Forelimb muscle (tissue), 1 donor: ENCODE results near the gene FAH. TPM values are rescaled to one million over a fixed set of nuclear protein-coding genes. Genes with fewer than 3 reads are reported as not detected.
"Not testable (repeated sequence)": the region's sequence is repeated elsewhere in the genome, so short reads cannot be mapped to it uniquely, and the experiment has no call there.

Experiments
- DNase-seq: peaks from one replicate; pipeline ENCODE4 v3.0.0-alpha.2; 2013; ENCODE audit warnings: low read depth
- polyA plus RNA-seq: library from polyadenylated mRNA; unstranded; fragments of 120-200 nt; gene quantifications from one replicate; pipeline ENCODE4 v1.2.1, GENCODE V29; 2013; ENCODE audit not compliant: insufficient read length

FAH gene
- polyA plus RNA-seq, 1 donor: 13.4 TPM

DNA sequence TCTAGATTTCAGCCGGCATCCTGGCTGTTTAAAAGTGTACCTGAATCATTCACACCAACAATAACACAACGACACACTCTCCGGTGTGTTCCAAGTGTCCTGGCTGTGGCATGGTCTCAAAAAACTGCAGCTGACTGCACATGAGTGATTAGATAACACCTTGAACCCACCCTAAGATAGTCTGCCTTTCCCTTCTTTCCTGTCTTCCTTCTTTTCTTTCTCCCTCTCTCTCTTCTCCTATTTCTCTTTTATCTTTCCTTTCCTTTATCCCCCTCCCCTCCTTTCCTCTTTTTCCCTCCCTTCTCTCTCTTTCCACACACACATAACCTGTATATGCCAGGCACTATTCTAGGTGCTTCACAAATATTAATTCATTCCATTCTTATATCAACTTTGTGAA lies 1.2 kb upstream of the FAH start:
- no peak for DNase-seq

DNA sequence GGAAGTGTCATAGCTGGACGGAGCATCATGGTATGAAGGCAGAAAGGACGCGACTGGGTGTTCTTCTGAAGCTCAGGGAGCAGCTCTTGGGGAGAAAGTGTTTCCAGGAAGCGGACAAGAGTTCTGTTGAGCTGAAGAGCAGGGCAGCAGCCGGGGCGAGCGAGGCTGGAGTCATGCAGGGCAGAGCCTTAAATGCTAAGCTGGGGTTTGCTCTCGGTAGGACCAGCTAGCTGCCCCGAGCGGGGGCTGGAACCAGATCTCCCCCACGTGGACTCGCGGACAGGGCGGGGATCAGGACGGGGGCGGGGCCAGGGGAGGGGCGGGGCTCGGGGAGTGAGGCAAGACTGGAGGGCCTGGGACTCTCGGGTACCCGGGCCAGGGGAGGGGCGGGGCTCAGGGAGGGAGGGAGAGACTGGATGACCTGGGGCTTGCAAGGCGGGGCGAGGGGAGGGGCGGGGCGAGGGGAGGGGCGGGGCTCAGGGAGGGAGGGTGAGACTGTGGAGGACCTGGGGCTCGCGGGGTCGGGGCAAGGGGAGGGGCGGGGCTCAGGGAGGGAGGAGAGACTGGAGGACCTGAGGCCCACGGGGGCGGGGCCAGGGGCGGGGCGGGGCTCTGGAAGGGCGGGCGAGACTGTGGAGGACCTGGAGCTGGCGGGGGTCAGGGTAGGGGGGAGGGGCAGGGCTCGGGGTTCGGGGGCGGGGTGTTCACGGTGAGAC lies 461 bp upstream of the FAH start:
- peak; percentile 32 for DNase-seq

DNA sequence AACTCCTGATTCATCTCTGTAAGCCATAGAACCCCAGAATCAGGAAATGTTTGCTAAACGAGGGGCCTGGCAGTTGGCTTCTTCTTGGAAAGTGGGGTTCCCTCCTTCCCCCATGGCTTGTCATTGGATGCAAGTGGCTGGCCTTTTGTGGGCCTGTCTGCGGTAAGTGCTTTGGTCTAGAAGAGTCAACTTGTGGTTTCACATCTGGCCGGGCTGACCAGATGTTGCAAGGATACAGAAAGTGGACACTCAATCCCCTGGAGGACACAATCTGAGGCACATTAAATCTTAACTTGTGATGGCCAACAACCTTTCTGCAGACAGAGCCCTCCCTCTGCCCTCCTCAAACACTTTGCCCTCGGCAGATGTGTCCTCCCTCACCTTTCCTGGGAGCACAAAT lies 1.1 kb downstream of the FAH start:
- DNase-seq: no peak

DNA sequence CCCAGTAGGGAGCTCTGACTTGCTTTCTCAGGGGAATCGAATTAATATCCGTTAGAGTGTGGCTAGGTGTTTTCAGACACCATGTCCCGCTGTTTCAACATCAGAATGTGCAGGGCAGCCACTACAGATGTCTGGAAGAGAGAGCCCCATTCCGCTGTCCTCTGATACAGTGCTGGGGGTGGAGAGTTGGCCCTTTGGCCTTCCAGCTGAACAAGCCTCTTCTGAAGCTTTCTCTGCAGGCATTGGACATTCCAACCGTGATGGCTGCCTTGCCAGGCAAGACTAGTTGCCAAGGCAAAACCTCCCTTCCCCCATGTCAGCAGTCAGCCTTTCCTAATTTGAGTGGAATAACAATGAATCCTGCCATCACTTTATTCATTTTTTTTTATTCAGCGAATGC lies 1.5 kb downstream of the FAH start:
- DNase-seq: no peak

DNA sequence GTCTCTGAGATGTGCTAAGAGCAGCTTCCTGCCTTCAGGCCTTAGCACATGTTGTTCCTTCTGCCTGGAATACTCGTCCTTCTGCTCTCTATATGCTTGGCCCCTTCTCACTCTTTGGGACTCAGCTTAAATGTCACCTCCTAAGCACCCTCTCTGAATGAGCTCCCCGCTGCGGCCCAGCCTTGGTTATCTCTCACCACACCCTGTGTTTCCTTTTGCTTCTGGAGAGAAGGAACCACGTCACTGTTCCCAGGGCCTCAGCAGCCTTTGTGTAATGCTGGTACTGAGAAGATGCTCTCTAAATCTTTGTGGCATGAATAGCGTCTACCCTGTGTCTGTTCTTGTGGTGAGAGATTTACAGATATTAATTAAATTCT lies 2.2 kb downstream of the FAH start:
- DNase-seq: no peak

DNA sequence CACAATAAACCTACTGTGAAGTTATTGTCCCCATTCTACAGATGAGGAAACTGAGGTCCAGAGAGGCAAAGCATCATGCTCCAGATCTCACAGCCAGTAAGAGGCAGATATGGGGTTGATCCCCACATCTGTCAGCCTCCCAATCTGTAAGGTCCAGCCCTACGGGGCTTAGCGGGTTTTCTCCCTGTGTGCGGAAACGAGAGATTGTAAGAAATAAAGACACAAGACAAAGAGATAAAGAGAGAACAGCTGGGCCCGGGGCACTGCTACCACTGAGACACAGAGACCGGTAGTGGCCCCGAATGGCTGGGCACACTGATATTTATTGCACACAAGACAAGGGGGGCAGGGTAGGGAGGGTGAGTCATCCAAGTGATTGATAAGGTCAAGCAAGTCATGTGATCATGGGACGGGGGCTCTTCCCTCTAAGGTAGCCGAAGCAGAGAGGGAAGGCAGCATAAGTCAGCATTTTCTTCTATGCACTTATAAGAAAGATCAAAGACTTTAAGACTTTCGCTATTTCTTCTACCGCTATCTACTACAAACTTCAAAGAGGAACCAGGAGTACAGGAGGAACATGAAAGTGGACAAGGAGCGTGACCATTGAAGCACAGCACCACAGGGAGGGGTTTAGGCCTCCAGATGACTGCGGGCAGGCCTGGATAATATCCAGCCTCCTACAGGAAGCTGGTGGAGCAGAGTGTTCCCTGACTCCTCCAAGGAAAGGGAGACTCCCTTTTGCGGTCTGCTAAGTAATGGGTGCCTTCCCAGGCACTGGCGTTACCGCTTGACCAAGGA lies 2.8 kb downstream of the FAH start:
- not testable (repeated sequence) for DNase-seq

DNA sequence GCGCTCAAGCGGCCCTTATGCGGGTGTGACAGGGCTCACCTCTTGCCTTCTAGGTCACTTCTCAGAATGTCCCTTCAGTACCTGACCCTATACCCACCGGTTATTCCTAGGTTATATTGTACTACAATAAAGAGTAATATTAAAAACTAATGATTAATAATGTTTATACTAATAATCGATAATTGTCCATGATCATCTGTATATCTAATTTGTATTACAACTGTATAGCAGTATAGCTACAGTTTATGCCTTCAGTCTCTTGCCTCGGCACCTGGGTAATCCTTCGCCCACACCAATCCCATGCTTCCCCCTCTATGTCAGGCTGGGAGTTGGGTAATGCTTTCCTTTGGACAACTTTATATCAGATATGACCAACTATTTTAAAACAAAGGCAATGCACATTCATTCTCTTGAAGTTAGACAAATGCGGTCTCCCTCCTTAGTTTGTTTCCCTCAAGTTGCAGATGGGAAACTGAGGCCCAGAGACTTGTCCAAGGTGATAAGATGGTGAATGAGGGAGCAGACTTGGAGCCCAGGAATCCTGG lies 3.4 kb downstream of the FAH start:
- no peak for DNase-seq

DNA sequence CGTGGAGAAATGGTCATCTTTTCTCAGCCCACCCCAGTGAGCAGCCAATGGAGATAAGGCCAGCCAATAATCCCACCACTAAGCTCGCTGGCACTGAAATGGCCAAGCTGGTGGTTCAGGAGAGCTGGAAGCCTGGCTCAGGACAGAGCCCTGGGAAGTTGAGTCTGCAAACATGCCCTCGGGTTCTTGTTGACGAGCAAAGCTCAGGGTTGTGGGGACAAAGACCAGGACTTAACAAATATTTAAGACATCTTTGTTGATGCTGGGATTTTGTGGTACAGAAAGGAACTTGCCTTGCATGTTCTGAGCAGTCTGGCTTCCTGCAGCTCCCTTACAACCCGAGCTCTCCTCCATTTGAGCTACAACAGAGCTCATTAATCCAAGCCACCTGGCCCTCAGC lies 4.4 kb downstream of the FAH start:
- DNase-seq: no peak

DNA sequence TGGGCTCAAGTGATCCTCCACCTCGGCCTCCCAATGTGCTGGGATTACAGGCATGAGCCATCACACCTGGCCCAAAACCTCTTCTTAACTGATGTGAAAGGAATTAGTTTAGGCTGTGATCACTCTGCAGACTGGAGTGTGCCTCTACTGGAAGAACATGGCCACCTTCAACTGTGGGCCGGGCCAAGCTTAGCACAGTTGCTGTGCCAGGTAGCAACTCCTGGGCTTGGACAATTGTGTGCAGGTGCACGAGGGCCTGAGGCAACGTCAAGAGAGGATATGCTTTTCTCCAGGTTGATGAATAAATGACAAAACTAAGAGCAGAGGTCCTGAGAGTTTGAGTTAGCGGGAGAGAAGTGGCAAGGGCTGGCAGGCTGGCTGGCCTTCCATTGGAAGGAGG lies 6.5 kb downstream of the FAH start:
- DNase-seq: no peak

DNA sequence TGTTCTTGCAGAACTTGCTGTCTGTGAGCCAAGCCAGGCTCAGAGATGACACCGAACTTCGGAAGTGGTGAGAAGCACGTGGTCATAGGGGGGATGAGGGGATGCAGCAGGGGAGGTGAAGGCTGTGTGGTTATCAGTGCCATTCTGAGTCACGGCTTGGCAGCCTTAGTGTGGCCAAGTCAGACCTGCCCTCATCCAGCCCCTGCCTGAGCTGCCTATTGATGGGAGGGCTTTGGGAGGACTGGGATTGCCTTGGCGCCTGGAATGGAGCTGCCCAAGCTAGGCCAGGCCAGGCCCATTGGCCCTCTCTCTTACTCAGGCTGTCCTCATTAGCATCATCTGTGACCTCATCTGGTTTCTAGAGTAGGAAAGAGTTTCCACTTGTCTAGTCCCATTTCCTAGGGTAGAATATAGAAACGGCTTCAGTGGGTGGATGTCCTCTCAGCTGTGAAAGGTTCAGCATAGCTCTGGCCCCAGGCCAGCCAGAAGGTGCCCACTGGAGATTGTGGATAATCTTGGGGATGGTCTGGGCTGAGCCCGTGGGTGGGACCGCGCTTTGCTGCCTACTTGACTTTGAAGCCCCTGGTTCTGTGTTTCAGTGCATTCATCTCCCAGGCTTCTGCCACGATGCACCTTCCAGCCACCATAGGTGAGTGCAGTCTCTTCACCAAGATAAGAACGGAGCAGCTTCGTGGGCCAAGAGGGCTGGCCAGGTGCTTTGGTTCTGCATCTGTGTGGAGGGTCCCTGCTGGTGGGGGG lies 7.2 kb downstream of the FAH start:
- DNase-seq: no peak

DNA sequence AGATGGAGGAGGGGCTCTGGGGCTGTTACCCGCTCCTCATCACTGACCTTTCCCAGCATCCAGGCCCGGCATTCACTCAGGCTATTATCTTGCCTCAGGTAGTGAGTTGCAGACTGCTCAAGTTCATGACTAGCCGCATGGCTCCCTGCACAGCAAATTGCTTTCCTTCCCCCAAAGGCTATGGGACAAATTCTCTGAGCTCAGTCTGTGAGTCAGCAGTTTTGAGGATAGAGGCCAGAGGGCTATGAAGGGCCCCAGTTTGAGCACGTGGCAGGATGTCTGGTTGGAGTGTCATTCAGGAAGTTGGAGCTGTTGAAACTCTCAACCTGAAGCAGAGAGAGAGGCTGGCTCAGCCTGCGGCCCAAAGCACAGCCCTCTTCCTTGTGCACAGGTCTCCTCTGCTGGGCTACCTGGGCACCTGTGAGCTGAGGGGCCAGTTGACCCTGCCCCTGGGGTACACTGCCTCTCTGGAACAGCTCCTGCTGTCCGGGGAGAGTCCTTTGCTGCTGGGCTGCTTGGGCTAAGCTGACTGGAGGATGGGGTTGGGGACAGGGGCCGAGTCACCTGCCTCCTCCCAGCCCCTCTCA lies 7.9 kb downstream of the FAH start:
- peak; percentile 26 for DNase-seq

DNA sequence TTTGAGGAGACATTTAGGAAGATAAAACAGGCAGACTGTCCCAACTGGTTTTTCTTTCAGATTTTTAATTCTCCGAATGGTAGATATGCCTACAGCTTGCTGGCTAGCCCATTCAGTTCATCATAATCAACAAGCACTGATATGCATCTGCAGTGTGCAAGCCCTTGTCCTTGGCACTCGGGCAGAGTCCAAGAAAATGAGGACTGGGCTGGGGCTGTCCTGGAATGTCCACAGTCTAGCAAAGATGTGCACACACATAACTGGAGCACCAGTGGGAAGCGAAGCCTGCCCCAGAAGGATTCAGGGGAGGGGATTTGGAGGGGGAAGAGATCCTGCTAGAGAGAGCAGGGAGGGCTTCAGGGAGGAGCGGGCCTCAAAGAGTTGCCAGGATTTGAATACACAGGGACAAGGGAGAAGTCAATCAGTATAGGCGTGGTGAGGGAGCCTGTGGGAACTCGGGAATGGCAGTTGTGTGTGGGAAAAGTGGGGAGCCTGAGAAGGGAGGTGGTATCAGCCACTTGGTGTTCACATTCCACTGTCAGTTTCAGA lies 8.7 kb downstream of the FAH start:
- DNase-seq: no peak

DNA sequence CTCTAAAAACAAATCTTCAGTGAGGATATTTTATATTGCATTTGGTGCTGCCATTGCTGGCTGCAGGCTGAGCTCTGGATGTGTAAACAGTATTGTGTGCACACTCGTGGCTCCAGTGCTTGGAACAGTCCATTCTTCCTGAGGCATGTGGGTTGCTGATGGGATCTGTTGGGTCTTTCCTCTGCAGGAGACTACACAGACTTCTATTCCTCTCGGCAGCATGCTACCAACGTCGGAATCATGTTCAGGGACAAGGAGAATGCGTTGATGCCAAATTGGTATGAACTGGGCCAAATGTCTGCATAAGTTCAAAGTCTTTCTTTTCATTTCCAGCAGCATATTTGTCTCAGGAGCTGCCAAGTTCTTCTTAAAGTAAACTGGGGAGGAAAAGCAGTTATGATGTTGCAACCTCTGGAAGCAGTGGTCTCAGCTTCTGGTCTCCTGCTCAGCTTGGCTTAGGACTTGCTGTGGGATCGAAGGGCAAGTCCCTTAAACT lies 9.3 kb downstream of the FAH start:
- DNase-seq: no peak

DNA sequence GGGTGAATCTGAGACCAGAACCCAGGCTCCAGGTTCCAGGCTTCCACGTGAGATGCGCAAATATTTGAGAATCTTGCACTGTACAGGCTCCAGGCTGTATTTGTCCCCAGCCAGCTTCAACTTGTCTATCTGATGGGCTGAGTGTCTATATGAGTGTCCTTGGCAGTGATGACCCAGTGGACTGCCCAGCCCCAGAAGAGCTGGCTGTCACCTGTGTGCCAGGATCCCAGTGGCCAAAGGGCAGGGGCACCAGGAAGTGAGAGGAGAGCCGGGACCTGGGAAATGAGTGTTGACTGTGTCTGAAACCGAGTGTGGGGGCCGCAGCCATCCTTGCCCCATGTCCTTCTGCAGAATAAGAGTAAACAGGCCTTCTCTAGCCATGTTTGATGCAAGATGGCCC lies 10.4 kb downstream of the FAH start:
- no peak for DNase-seq

DNA sequence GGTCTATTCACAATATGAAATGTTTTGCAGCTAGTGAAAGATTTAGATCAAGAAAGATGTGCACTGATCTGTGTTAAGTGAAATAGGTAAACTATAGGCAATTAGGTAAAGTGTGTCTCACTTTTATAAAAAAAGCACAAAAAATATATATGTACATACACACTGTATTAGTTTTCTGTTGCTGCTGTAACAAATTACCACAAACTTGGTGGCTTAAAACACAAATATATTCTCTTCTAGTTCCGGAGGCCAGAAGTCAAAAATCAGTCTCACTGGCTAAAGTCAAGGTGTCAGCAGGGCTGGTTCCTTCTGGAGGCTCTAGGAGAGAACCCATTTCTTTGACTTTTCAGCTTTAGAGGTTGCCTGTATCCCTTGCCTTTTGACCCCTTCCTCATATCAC lies 11.1 kb downstream of the FAH start:
- no peak for DNase-seq

DNA sequence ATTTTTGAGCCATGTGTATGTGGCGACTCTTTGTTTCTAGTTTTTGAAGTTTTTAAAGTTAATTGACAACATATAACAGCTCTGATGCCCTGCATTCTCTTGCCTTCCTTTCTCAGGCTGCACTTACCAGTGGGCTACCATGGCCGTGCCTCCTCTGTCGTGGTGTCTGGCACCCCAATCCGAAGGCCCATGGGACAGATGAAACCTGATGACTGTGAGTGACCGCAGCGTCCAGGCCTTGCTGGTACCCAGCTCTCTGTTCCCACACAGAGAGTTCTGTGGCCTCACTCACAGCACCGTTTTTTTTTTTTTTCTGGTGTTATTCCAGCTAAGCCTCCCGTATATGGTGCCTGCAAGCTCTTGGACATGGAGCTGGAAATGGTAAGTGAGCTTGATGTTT lies 15.1 kb downstream of the FAH start:
- DNase-seq: no peak

DNA sequence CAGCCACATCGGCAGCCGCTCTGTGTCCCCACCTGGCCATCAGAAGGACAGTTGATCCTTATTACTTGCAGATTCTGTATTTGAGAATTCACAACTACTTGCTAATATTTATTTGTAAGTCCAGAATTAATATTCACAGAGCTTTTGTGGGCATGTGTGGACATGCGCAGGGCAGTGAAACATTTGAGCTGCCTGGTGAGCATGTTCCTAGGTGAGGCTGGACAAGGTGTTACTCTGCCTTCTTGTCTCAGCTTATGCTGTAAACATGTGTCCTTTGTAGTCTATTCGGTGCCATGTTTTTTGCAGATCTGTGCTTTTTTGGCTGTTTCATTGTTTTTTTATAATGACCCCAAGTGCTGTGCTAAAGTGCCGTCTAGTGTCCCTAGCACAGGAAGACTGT lies 15.6 kb downstream of the FAH start:
- DNase-seq: no peak

DNA sequence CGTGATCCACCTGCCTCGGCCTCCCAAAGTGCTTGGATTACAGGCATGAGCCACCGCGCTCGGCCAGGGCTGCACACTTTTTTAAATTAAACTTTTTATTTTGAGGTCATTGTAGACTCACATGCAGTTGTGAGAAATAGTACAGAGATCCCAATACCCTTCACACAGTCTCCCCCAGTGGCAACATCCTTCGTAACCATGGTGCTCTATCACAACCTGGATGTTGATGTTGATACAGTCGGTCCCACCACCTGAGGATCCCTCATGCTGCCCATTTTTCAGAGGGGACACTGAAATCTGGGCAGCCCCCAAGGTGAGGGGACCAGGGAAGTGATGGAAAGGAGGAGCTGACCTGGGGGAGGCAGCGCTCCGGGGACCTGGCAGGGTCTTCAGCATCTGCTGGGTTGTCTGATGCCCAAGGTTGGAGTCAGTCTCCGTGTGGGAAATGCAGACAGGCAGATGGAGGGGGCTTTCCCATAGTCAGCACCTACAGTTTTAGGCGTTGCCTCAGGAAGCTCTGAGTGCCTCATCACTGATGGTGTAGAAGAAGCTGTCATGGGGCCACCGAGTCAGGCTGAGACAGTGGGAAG lies 17.1 kb downstream of the FAH start:
- DNase-seq: no peak

DNA sequence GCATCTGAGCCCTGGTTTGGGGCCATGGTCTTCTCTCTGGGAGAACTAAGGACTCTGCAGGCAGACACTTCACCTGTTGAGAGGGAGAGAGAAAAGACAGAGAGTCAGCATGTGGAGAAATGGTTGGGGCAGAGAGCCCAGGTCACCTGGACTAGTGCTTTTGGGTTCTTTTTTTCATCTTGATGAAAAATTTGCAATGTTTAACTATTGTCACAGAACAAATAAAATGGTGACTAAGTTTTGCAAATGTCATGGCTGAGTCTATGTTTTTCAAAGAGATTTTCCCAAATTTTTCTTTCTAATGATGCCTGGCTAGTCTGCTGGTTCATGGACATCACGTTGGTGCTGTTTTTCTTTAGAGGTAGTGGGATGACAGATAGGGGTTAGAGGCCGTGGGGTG lies 17.8 kb downstream of the FAH start:
- no peak for DNase-seq

DNA sequence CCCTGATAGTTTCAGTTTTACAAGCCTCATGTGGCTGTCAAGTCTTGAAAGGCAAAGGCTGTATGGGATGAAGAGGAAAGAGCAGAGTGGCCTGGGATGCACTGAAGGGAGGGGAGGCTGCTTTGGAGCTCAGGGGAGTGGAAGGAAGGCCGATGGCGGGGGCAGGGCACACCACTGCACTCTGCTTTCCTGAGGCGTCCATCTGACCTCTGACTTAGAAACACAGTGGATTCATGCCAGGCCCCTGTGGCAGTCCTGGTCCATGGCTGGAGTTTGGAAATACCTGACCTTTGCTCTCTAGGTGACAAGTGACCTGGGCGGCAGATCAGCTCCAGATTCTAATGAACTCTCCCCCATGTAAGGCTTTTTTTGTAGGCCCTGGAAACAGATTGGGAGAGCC lies 19.0 kb downstream of the FAH start:
- no peak for DNase-seq

DNA sequence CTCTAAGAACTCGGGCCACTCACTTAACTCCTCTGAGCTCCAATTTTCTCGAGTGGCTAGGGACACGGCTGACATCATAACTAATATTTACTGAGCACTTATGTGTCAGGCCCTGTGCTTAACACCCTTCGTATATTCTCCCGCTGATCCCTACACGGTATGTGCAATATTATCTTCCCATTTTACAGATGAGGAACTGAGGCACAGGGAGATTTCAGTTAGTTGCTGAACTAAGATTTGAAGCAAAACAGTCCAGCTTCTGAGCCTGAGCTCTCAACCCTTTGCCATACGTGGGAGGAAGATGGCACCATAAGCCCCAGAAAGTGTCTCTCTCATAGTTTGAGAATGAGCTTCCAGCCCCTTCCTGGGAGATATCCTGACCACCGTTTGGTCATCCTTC lies 19.6 kb downstream of the FAH start:
- DNase-seq: no peak
